ENCODE results near the gene MAB21L2. TPM values are rescaled to one million over a fixed set of nuclear protein-coding genes. Genes with fewer than 3 reads are reported as not detected.

MAB21L2 gene
- polyA plus RNA-seq, 3 donors: not detected

DNA sequence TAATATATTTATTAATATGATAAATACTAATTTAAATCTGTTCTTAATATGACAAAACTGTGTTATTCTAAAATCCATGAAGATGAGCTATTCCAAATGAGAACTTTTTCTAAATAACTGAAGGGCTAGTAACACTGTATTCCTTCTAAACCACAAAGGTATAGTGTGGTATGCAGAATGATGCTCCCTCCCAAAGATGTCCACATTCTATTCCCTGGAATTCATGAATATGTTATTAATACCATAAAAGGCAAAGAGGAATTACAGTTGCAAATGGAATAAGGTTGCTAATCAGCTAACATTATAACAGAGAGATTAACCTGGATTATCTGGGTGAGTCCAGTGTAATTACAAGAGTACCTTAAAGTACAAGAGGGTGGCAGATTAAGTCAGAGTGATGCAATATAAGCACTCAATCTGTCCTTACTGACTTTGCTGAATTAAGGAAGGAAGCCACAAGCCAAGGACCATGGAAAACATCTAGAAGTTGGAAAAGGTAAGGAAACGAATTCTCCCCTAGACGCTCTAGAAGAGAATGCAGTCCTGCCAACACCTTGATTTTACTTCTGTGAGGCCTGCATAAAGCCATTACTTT is 20.7 kb upstream of the MAB21L2 start:
- Histone ChIP-seq H3K36me3 (replicated peaks in 1 of 2; ENCODE audit: control insufficient read depth in 1 of 2, insufficient read depth in 2 of 2, low read length in 2 of 2) (no peaks in the 10 kb centered on the region), H3K9ac (ENCODE audit: insufficient read depth, low read length, poor library complexity, severe bottlenecking) (no peak overlapping the region), H2AFZ (ENCODE audit: insufficient read depth, low read depth, low read length, poor library complexity, severe bottlenecking) (no peak overlapping the region), H3K27me3 (ENCODE audit: control insufficient read depth in 2 of 2, insufficient read depth in 2 of 2, low read length in 2 of 2) (no peaks in the 10 kb centered on the region), H3K79me2 (ENCODE audit: insufficient read depth, low read length) (no peaks in the 10 kb centered on the region), H3K27ac (ENCODE audit: low read depth in 1 of 2, low read length in 2 of 2) (no peak overlapping the region), H3K4me1 (ENCODE audit: control insufficient read depth in 1 of 2, insufficient read depth in 2 of 2, low read length in 2 of 2) (no peaks in the 10 kb centered on the region), H3K4me2 (replicated peaks; ENCODE audit: extremely low read depth, low read length, poor library complexity, severe bottlenecking) (no peak overlapping the region), H3K9me3 (replicated peaks in 1 of 2; ENCODE audit: control insufficient read depth in 1 of 2, insufficient read depth in 1 of 2, low read length in 2 of 2) (no peaks in the 10 kb centered on the region), H4K20me1 (ENCODE audit: insufficient read depth, low read length) (no peaks in the 10 kb centered on the region), H3K4me3 (replicated peaks in 1 of 3; ENCODE audit: low read depth in 2 of 3, low read length in 3 of 3) (no peak overlapping the region)
- no CpG with 5 or more reads among the region's 2 CpGs for WGBS (ENCODE audit: insufficient coverage)
- H3K27me3 Mint-ChIP-seq (ENCODE audit: low read depth in 3 of 3): no peaks in the 10 kb centered on the region
- peaks cover 1 to 5% (median 2%) of the 10 kb centered on the region in 7 donors for H3K9me3 Mint-ChIP-seq
- TF ChIP-seq, protein P1, sequence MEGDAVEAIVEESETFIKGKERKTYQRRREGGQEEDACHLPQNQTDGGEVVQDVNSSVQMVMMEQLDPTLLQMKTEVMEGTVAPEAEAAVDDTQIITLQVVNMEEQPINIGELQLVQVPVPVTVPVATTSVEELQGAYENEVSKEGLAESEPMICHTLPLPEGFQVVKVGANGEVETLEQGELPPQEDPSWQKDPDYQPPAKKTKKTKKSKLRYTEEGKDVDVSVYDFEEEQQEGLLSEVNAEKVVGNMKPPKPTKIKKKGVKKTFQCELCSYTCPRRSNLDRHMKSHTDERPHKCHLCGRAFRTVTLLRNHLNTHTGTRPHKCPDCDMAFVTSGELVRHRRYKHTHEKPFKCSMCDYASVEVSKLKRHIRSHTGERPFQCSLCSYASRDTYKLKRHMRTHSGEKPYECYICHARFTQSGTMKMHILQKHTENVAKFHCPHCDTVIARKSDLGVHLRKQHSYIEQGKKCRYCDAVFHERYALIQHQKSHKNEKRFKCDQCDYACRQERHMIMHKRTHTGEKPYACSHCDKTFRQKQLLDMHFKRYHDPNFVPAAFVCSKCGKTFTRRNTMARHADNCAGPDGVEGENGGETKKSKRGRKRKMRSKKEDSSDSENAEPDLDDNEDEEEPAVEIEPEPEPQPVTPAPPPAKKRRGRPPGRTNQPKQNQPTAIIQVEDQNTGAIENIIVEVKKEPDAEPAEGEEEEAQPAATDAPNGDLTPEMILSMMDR (IDR thresholded peaks at IDR 0.05): no peak
- no peak overlapping the region for H3K4me3 Mint-ChIP-seq
- no peak for DNase-seq
- no peaks in the 10 kb centered on the region for H3K36me3 Mint-ChIP-seq
- no peaks in the 10 kb centered on the region for H3K4me1 Mint-ChIP-seq
- intact Hi-C loops (cut with micrococcal nuclease): no loop called here
- H3K27ac Mint-ChIP-seq: no peak overlapping the region

DNA sequence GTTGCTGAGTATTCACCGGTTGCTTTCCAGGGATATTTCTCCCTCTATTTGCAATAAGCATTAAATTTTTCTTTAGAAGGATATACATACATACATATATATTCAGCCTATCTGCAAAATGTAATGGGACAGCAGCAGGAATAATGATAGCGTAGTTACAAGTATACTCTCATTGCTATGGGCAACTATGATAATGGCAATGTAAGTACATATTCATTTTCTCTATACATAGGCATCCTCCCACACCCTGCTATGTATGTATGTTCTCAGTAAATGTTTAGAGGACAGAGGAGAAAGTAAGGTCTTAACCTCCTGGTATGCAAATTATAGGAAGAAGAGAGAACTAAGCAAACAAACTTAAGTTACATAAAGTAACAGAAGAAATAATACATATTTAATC is 19.7 kb upstream of the MAB21L2 start:
- Histone ChIP-seq H2AFZ (ENCODE audit: insufficient read depth, low read depth, low read length, poor library complexity, severe bottlenecking) (no peak overlapping the region), H3K79me2 (ENCODE audit: insufficient read depth, low read length) (no peaks in the 10 kb centered on the region), H3K4me2 (replicated peaks; ENCODE audit: extremely low read depth, low read length, poor library complexity, severe bottlenecking) (no peak overlapping the region), H3K27me3 (ENCODE audit: control insufficient read depth in 2 of 2, insufficient read depth in 2 of 2, low read length in 2 of 2) (no peaks in the 10 kb centered on the region), H4K20me1 (ENCODE audit: insufficient read depth, low read length) (no peaks in the 10 kb centered on the region), H3K9me3 (replicated peaks in 1 of 2; ENCODE audit: control insufficient read depth in 1 of 2, insufficient read depth in 1 of 2, low read length in 2 of 2) (no peaks in the 10 kb centered on the region), H3K27ac (ENCODE audit: low read depth in 1 of 2, low read length in 2 of 2) (no peak overlapping the region), H3K36me3 (replicated peaks in 1 of 2; ENCODE audit: control insufficient read depth in 1 of 2, insufficient read depth in 2 of 2, low read length in 2 of 2) (no peaks in the 10 kb centered on the region), H3K4me1 (ENCODE audit: control insufficient read depth in 1 of 2, insufficient read depth in 2 of 2, low read length in 2 of 2) (no peaks in the 10 kb centered on the region), H3K4me3 (replicated peaks in 1 of 3; ENCODE audit: low read depth in 2 of 3, low read length in 3 of 3) (no peak overlapping the region), H3K9ac (ENCODE audit: insufficient read depth, low read length, poor library complexity, severe bottlenecking) (no peak overlapping the region)
- Mint-ChIP-seq H3K4me3 (no peak overlapping the region), H3K4me1 (no peaks in the 10 kb centered on the region), H3K9me3 (peaks cover 1 to 5% (median 2%) of the 10 kb centered on the region in 7 donors), H3K36me3 (peaks cover 0 to 2% of the 10 kb centered on the region in 2 donors), H3K27ac (no peak overlapping the region), H3K27me3 (ENCODE audit: low read depth in 3 of 3) (no peaks in the 10 kb centered on the region)
- no peak for DNase-seq
- TF ChIP-seq, protein P1 (IDR thresholded peaks at IDR 0.05): no peak
- intact Hi-C loops (cut with micrococcal nuclease): no loop called here
- WGBS (ENCODE audit: insufficient coverage): no CpG with 5 or more reads among the region's 2 CpGs
